Measurements from ENCODE around the gene SCN2B.

DNA sequence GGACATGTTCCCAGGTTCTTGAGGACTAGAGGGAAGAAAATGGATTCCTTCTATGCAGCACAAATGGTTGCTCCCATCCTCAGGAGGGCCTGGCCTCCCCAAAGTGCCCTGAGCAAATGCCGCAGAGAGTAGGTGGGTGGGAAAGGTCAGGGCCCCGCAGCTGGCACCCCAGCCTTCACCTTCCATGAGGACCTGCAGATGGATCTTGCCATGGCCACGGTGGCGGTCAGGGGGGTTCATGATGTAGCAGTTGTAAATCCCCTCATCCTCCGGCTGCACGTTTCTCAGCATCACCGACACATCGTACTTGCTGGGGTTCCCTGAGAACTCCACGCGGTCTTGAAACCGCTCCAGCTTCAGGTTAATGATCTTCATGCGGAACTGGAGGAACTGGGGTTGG, 8.5 kb downstream of the SCN2B start:
- TF ChIP-seq, protein P1, sequence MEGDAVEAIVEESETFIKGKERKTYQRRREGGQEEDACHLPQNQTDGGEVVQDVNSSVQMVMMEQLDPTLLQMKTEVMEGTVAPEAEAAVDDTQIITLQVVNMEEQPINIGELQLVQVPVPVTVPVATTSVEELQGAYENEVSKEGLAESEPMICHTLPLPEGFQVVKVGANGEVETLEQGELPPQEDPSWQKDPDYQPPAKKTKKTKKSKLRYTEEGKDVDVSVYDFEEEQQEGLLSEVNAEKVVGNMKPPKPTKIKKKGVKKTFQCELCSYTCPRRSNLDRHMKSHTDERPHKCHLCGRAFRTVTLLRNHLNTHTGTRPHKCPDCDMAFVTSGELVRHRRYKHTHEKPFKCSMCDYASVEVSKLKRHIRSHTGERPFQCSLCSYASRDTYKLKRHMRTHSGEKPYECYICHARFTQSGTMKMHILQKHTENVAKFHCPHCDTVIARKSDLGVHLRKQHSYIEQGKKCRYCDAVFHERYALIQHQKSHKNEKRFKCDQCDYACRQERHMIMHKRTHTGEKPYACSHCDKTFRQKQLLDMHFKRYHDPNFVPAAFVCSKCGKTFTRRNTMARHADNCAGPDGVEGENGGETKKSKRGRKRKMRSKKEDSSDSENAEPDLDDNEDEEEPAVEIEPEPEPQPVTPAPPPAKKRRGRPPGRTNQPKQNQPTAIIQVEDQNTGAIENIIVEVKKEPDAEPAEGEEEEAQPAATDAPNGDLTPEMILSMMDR (IDR thresholded peaks at IDR 0.05), result no peak
- TF ChIP-seq POLR2A (IDR thresholded peaks at IDR 0.05), result no peak
